Measurements from ENCODE around the gene CYP4F3.

- no peak for TF ChIP-seq MAX (CRISPR knock-in tag; IDR thresholded peaks at IDR 0.05)
- no peak for TF ChIP-seq RELA (CRISPR knock-in tag; IDR thresholded peaks at IDR 0.05; ENCODE audit: borderline replicate concordance)
- TF ChIP-seq, protein P1, sequence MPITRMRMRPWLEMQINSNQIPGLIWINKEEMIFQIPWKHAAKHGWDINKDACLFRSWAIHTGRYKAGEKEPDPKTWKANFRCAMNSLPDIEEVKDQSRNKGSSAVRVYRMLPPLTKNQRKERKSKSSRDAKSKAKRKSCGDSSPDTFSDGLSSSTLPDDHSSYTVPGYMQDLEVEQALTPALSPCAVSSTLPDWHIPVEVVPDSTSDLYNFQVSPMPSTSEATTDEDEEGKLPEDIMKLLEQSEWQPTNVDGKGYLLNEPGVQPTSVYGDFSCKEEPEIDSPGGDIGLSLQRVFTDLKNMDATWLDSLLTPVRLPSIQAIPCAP (CRISPR knock-in tag; IDR thresholded peaks at IDR 0.05), result no peak
- TF ChIP-seq, protein P2, sequence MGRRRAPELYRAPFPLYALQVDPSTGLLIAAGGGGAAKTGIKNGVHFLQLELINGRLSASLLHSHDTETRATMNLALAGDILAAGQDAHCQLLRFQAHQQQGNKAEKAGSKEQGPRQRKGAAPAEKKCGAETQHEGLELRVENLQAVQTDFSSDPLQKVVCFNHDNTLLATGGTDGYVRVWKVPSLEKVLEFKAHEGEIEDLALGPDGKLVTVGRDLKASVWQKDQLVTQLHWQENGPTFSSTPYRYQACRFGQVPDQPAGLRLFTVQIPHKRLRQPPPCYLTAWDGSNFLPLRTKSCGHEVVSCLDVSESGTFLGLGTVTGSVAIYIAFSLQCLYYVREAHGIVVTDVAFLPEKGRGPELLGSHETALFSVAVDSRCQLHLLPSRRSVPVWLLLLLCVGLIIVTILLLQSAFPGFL (CRISPR knock-in tag; IDR thresholded peaks at IDR 0.05; ENCODE audit: borderline replicate concordance), result no peak
- TF ChIP-seq CTCF (IDR thresholded peaks at IDR 0.05), result no peak
- TF ChIP-seq, protein P3, sequence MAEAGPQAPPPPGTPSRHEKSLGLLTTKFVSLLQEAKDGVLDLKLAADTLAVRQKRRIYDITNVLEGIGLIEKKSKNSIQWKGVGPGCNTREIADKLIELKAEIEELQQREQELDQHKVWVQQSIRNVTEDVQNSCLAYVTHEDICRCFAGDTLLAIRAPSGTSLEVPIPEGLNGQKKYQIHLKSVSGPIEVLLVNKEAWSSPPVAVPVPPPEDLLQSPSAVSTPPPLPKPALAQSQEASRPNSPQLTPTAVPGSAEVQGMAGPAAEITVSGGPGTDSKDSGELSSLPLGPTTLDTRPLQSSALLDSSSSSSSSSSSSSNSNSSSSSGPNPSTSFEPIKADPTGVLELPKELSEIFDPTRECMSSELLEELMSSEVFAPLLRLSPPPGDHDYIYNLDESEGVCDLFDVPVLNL (CRISPR knock-in tag; IDR thresholded peaks at IDR 0.05; ENCODE audit: borderline replicate concordance, low read depth), result no peak
- TF ChIP-seq ELF4 (CRISPR knock-in tag; IDR thresholded peaks at IDR 0.05; ENCODE audit: low read depth), result no peak
- TF ChIP-seq MYBL2 (CRISPR knock-in tag; IDR thresholded peaks at IDR 0.05), result no peak
These were observed 2.7 kb downstream of the CYP4F3 start for GRCh38 chr19:15643387-15643786.
